ENCODE measurements around the gene ECE2. TPM values are rescaled to one million over a fixed set of nuclear protein-coding genes. Genes with fewer than 3 reads are reported as not detected.

The ECE2 gene
- polyA plus RNA-seq, 1 donor from 2014 or later = 0.22 TPM

GRCh38 chr3:184236636-184237035, 39.2 kb upstream of the ECE2 start:
- Histone ChIP-seq H4K20me1 (ENCODE audit: insufficient read depth) (no peaks in the 10 kb centered on the region), H3K36me3 (ENCODE audit: insufficient read depth, low read length) (no peaks in the 10 kb centered on the region), H3K79me2 (replicated peaks; ENCODE audit: insufficient read depth, low read length) (no peaks in the 10 kb centered on the region), H3K9me2 (ENCODE audit: insufficient read depth, low read length) (no peaks in the 10 kb centered on the region), H3K27ac (ENCODE audit: low read length) (no peak overlapping the region), H3F3A (ENCODE audit: insufficient read depth, low read length, poor library complexity, severe bottlenecking) (no peaks in the 10 kb centered on the region), H3K9me3 (ENCODE audit: low read length) (no peaks in the 10 kb centered on the region), H3K9ac (ENCODE audit: low read length) (no peak overlapping the region), H2AFZ (ENCODE audit: low read depth, low read length) (no peak overlapping the region), H3K27me3 (ENCODE audit: insufficient read depth, low read depth, low read length) (peaks cover 25% of the 10 kb centered on the region), H3K4me2 (ENCODE audit: low read length) (no peak overlapping the region), H3K4me3 (ENCODE audit: low read length) (no peak overlapping the region)
- TF ChIP-seq CTCF (IDR thresholded peaks at IDR 0.05; ENCODE audit: poor library complexity, severe bottlenecking) = no peak
- no peak for TF ChIP-seq TAF1 (IDR thresholded peaks at IDR 0.05; ENCODE audit: low read depth)
- TF ChIP-seq RAD21 (conservative IDR thresholded peaks at IDR 0.05) = no peak
- no peak for TF ChIP-seq EZH2 (IDR thresholded peaks at IDR 0.05; ENCODE audit: borderline replicate concordance, insufficient read depth, low read length, poor library complexity, severe bottlenecking)
- TF ChIP-seq SMC3 (conservative IDR thresholded peaks at IDR 0.05; ENCODE audit: poor library complexity) = no peak
- TF ChIP-seq POLR2AphosphoS5 (IDR thresholded peaks at IDR 0.05) = no peak
- no peak for TF ChIP-seq EP300 (conservative IDR thresholded peaks at IDR 0.05; ENCODE audit: poor library complexity, severe bottlenecking)
- TF ChIP-seq MXI1 (conservative IDR thresholded peaks at IDR 0.05; ENCODE audit: poor library complexity, severe bottlenecking) = no peak
- no peak for TF ChIP-seq REST (IDR thresholded peaks at IDR 0.05; ENCODE audit: borderline replicate concordance)

- H3K4me3 ChIP-seq (ENCODE audit: low read length) = no peak overlapping the region
- no peaks in the 10 kb centered on the region for H3K36me3 ChIP-seq (ENCODE audit: insufficient read depth, low read length)
- no peak overlapping the region for H2AFZ ChIP-seq (ENCODE audit: low read depth, low read length)
- H4K20me1 ChIP-seq (ENCODE audit: insufficient read depth) = no peaks in the 10 kb centered on the region
- H3K79me2 ChIP-seq (replicated peaks; ENCODE audit: insufficient read depth, low read length) = no peaks in the 10 kb centered on the region
- no peak for TF ChIP-seq EP300 (conservative IDR thresholded peaks at IDR 0.05; ENCODE audit: poor library complexity, severe bottlenecking)
- no peak for TF ChIP-seq EZH2 (IDR thresholded peaks at IDR 0.05; ENCODE audit: borderline replicate concordance, insufficient read depth, low read length, poor library complexity, severe bottlenecking)
- TF ChIP-seq CTCF (IDR thresholded peaks at IDR 0.05; ENCODE audit: poor library complexity, severe bottlenecking) = no peak
- no peak for TF ChIP-seq REST (IDR thresholded peaks at IDR 0.05; ENCODE audit: borderline replicate concordance)
- TF ChIP-seq RAD21 (conservative IDR thresholded peaks at IDR 0.05) = no peak
- TF ChIP-seq POLR2AphosphoS5 (IDR thresholded peaks at IDR 0.05) = no peak
- TF ChIP-seq MXI1 (conservative IDR thresholded peaks at IDR 0.05; ENCODE audit: poor library complexity, severe bottlenecking) = no peak
- TF ChIP-seq TAF1 (IDR thresholded peaks at IDR 0.05; ENCODE audit: low read depth) = no peak
- no peak for TF ChIP-seq SMC3 (conservative IDR thresholded peaks at IDR 0.05; ENCODE audit: poor library complexity)
- no peaks in the 10 kb centered on the region for H3K9me2 ChIP-seq (ENCODE audit: insufficient read depth, low read length)
- H3K9me3 ChIP-seq (ENCODE audit: low read length) = no peaks in the 10 kb centered on the region
- H3K4me2 ChIP-seq (ENCODE audit: low read length) = no peak overlapping the region
- H3K9ac ChIP-seq (ENCODE audit: low read length) = no peak overlapping the region
- no peaks in the 10 kb centered on the region for H3F3A ChIP-seq (ENCODE audit: insufficient read depth, low read length, poor library complexity, severe bottlenecking)
- no peak overlapping the region for H3K27ac ChIP-seq (ENCODE audit: low read length)
- peaks cover 19% of the 10 kb centered on the region for H3K27me3 ChIP-seq (ENCODE audit: insufficient read depth, low read depth, low read length)
Observed at GRCh38 chr3:184237211-184237610, 38.6 kb upstream of the ECE2 start.
